Lung (tissue), 12 donors: ENCODE data around the gene AMOTL2. TPM values are rescaled to one million over a fixed set of nuclear protein-coding genes. Genes with fewer than 3 reads are reported as not detected.

Experiments
- ATAC-seq: fragments of 200-7000 bp; cut with Tn5 transposase; one replicate; pipeline ENCODE4 v1.9.1; 2020; ENCODE audit warnings: moderate number of reproducible peaks; ENCODE audit not compliant: insufficient read depth, low FRiP score
- DNase-seq, 3 donors: peaks; one replicate each; pipeline ENCODE4 v3.0.0-alpha.2; 2013 to 2017
- H3K27ac ChIP-seq, 2 donors: one replicate each; pipeline ENCODE4 v1.5.1; 2013; ENCODE audit warnings: mild to moderate bottlenecking in 2 of 2, moderate library complexity in 2 of 2, control low read depth in 1 of 2, inconsistent platforms in 1 of 2, low read depth in 1 of 2, low read length in 1 of 2
- H3K27me3 ChIP-seq, 3 donors: one replicate each; pipeline ENCODE4 v1.5.1; 2013; ENCODE audit warnings: low read length in 2 of 3; ENCODE audit not compliant: control insufficient read depth in 3 of 3, insufficient read depth in 3 of 3
- H3K36me3 ChIP-seq, 4 donors: one replicate each; pipeline ENCODE4 v1.5.1; 2013; ENCODE audit warnings: low read length in 4 of 4, mild to moderate bottlenecking in 1 of 4, moderate library complexity in 1 of 4; ENCODE audit not compliant: control insufficient read depth in 4 of 4, insufficient read depth in 4 of 4
- H3K4me1 ChIP-seq, 5 donors: one replicate each; pipeline ENCODE4 v1.5.1; 2013; ENCODE audit warnings: low read length in 5 of 5, mild to moderate bottlenecking in 2 of 5, moderate library complexity in 1 of 5; ENCODE audit not compliant: control insufficient read depth in 5 of 5, insufficient read depth in 5 of 5
- H3K4me3 ChIP-seq: one replicate; pipeline ENCODE4 v1.5.1; 2013; ENCODE audit warnings: mild to moderate bottlenecking, control low read depth, moderate library complexity
- H3K9ac ChIP-seq, 2 donors: one replicate each; pipeline ENCODE4 v1.5.1; 2013; ENCODE audit warnings: low read length in 2 of 2, control low read depth in 1 of 2; ENCODE audit not compliant: insufficient read depth in 1 of 2
- H3K9me3 ChIP-seq, 4 donors: one replicate each; pipeline ENCODE4 v1.5.1; 2013; ENCODE audit warnings: low read length in 3 of 4, mild to moderate bottlenecking in 1 of 4, moderate library complexity in 1 of 4; ENCODE audit not compliant: control insufficient read depth in 4 of 4, insufficient read depth in 3 of 4
- WGBS, 2 donors: extraction: QIAGEN DNeasy Blood & Tissue Kit; methylation state at CpG; one replicate each; pipeline ENCODE4 v1.1.7; 2013; 5-methylcytosine and 5-hydroxymethylcytosine counted together
- polyA plus RNA-seq, 2 donors: library from polyadenylated mRNA; stranded (reverse); fragments of 200-250 nt; gene quantifications; one replicate each; pipeline ENCODE4 v1.2.1, GENCODE V29; 2013
- total RNA-seq, 2 donors: library from RNA; depleted of rRNA in 1 of 2; stranded (reverse); fragments of >200 nt in 1 of 2; gene quantifications; one replicate each; pipeline ENCODE4 v1.2.1, GENCODE V29; 2014 to 2021
- TF ChIP-seq, protein P1 (sequence below): IDR thresholded peaks from 2 replicates; pipeline ENCODE4 v1.5.1; 2012; ENCODE audit warnings: mild to moderate bottlenecking; ENCODE audit errors: control extremely low read depth, extremely low read depth
- donor health status: control.
- donor health status: control.
- donor health status: Bipolar disorder and iron deficiency.
- donor health status: healthy.
- donor health status: DM: yes; HTN: yes; CAD: no.

AMOTL2 gene
- total and polyA plus RNA-seq, 4 donors, result 27.4 to 129 (median 75.9) TPM

DNA sequence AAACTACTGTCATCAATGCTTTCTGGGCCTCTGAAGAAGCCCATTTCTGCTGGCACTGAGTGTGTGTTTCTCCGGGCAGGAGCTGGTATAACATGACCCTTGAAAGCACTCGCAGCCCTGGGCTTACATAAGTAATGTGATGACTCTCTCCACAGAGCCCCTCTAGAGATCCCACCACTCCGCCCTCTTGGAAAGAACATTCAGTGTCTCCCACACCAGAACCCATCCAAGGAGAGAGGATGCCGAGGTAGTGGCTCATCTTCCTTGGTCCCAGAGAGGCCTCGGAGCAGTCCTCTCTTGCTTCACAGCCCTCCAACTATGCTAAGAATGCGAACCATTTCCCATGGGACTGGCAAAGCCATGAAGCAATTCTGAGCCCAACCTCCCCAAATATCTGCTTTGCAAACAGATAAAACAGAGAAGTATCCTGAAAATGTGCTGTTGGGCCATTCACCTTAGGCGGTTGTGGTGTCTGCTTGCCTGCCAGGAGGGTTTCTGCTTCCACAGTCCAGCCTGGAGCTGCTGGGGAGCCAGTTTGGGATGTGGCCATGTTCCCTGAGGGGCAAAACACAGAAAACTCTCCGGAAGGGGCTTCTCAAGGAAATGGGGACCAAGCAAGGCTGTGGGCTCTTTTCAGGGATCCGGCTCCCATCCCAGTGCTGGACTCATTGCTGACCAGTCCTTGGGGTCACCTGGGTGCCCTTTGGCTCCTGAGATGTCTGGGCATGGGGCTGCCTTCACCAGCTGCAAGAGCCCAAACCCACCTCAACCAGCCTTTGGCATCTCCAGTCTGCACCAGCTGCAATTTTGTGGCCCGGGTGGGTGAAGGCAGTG lies 47.3 kb downstream of the AMOTL2 start:
- 62 to 68% methylated on average over 10 of the region's 10 CpGs for WGBS, 2 donors
- no peaks in the 10 kb centered on the region for H3K36me3 ChIP-seq
- no peaks in the 10 kb centered on the region for H3K9me3 ChIP-seq
- DNase-seq (peak; percentile 70 to 71 (median 71)), ATAC-seq (peak; percentile 23)
- H3K27me3 ChIP-seq, result no peaks in the 10 kb centered on the region
- H3K4me1 ChIP-seq, result peaks cover 0 to 26% (median 24%) of the 10 kb centered on the region in 5 donors
- H3K27ac ChIP-seq, result peak overlapping the region; percentile 4 to 79
- no peak overlapping the region for H3K9ac ChIP-seq
- TF ChIP-seq, protein P1, sequence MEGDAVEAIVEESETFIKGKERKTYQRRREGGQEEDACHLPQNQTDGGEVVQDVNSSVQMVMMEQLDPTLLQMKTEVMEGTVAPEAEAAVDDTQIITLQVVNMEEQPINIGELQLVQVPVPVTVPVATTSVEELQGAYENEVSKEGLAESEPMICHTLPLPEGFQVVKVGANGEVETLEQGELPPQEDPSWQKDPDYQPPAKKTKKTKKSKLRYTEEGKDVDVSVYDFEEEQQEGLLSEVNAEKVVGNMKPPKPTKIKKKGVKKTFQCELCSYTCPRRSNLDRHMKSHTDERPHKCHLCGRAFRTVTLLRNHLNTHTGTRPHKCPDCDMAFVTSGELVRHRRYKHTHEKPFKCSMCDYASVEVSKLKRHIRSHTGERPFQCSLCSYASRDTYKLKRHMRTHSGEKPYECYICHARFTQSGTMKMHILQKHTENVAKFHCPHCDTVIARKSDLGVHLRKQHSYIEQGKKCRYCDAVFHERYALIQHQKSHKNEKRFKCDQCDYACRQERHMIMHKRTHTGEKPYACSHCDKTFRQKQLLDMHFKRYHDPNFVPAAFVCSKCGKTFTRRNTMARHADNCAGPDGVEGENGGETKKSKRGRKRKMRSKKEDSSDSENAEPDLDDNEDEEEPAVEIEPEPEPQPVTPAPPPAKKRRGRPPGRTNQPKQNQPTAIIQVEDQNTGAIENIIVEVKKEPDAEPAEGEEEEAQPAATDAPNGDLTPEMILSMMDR, result no peak
- no peak overlapping the region for H3K4me3 ChIP-seq

DNA sequence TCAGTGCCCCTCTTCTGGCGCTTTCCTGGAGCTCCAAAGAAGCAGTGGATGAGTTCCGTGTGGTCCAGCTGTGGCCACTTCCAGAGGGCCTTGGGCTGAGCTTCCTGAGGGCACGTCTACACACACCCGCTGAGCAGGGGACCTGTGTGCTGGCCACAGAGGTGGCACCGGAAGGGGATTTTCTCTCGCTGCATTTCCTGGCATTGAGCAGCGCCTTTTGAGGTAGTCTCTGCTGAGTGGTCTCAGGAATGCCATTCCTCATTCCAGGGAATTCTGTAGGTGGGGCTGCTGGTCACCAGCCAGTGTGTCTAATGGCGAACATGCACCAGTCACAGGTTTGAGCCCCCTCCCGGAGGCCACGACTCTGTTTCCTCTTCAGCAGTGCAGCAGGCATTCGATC lies 48.1 kb downstream of the AMOTL2 start:
- peaks cover 0 to 23% (median 16%) of the 10 kb centered on the region in 5 donors for H3K4me1 ChIP-seq
- no peaks in the 10 kb centered on the region for H3K9me3 ChIP-seq
- no peak overlapping the region for H3K4me3 ChIP-seq
- H3K36me3 ChIP-seq, result no peaks in the 10 kb centered on the region
- DNase-seq (no peak), ATAC-seq (no peak)
- peak overlapping the region in 1 of 2 donors; percentile 83 for H3K27ac ChIP-seq
- WGBS, 2 donors, result 46 to 53% methylated on average over 11 of the region's 11 CpGs
- no peaks in the 10 kb centered on the region for H3K27me3 ChIP-seq
- TF ChIP-seq, protein P1, result no peak
- H3K9ac ChIP-seq, result no peak overlapping the region

DNA sequence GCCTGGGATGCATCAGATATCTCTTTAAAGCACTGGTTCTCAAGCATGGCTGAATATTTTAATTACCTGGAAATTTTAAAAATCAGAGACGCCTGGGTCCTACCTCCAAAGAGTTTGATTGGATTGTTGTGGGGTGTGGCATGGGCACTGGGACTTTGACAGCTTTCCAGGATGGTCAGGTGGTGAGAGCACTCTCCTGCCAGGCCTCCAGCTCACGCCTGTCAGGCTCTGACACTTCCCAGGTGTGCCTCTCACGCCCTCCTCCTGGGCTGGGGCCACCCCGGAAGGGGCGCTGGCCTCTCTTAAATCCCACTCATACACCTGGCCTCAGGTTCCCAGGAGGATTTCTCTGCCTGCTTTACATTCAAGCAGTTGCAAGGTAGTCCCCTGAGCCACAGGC lies 48.5 kb downstream of the AMOTL2 start:
- TF ChIP-seq, protein P1, result no peak
- DNase-seq (no peak), ATAC-seq (peak; percentile 14)
- Histone ChIP-seq H3K9me3 (no peaks in the 10 kb centered on the region), H3K9ac (no peak overlapping the region), H3K4me1 (peaks cover 0 to 23% (median 13%) of the 10 kb centered on the region in 5 donors), H3K4me3 (no peak overlapping the region), H3K27ac (peak overlapping the region in 1 of 2 donors; percentile 83), H3K36me3 (no peaks in the 10 kb centered on the region), H3K27me3 (no peaks in the 10 kb centered on the region)
- 74% methylated on average over 5 of the region's 5 CpGs for WGBS, 2 donors
